Thyroid gland (tissue), 4 donors: ENCODE results near the gene LOXL4.

Experiments used
- CTCF ChIP-seq, 6 experiments: fragments of 200-600 bp in 3 of 6; fragments of 450-650 bp in 3 of 6; sonication (generic) in 3 of 6; IDR thresholded peaks; one replicate each; pipeline ENCODE4 v1.5.1; 2016 to 2019; ENCODE audit warnings: antibody characterized with exemption in 6 of 6, mild to moderate bottlenecking in 2 of 6, inconsistent platforms in 1 of 6, moderate library complexity in 1 of 6
- POLR2A ChIP-seq, 2 donors: fragments of 450-650 bp; IDR thresholded peaks; one replicate each; pipeline ENCODE4 v1.6.1; 2017; ENCODE audit warnings: antibody characterized with exemption in 2 of 2, mild to moderate bottlenecking in 2 of 2, moderate library complexity in 1 of 2

- TF ChIP-seq CTCF (IDR thresholded peaks at IDR 0.05) (no peak), POLR2A (IDR thresholded peaks at IDR 0.05) (no peak)
Observed at GRCh38 chr10:98256692-98257091, 11.3 kb downstream of the LOXL4 start.
